ENCODE results near the gene ALDH1L1. TPM values are rescaled to one million over a fixed set of nuclear protein-coding genes. Genes with fewer than 3 reads are reported as not detected.

ALDH1L1 gene
- total RNA-seq, 1 experiment from 2014 or later, result 0.08 TPM

DNA sequence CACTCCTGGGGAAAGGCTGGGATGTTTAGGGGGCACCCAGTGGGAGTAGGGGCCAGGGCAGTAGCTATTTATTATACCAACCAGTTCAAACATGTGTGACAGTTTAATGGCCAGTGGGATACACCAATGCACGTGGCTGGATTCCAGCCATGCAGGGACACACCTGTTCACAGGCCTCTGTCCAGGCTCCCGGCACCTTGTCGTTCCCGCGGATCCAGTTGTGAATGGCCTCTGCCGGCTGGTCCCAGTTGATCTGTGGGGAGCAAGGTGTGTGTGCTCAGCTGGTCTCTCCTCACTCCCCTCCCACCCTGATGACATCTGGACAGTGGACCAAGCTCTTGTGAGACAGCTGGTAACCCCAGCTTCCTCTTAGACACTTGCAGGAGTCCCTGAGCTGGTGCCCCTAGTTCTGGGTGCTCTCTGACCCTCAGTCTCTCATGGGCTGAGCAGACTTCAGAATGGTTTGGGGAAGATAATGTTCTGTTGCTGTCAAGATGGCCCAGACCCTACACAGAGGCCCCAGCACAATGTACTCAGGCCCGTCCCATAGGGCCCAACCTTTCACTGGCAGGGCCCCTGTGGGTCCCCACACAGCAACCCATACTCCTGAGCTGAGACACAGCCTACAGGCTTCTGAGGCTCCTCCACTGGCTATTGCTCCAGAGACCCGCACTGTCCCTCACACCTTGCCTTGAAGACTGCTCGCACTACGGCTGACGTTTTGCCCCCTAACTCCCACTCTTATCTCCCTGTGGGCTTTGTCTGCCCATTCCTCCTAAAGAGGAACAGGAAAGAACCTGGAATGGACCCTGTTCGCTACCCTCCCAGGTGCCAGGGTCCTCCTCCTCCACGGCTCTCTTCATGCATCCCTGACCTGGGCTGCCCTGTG is 25.8 kb downstream of the ALDH1L1 start:
- Histone ChIP-seq H3K27ac (no peak overlapping the region), H3K4me1 (no peaks in the 10 kb centered on the region), H3K9me3 (replicated peaks) (no peaks in the 10 kb centered on the region), H3K27me3 (0 out of 2 replicates have a peak, but pooled peaks cover 3% of the 10 kb centered on the region), H3K36me3 (no peaks in the 10 kb centered on the region), H3K4me3 (no peak overlapping the region)
- no peak for DNase-seq

DNA sequence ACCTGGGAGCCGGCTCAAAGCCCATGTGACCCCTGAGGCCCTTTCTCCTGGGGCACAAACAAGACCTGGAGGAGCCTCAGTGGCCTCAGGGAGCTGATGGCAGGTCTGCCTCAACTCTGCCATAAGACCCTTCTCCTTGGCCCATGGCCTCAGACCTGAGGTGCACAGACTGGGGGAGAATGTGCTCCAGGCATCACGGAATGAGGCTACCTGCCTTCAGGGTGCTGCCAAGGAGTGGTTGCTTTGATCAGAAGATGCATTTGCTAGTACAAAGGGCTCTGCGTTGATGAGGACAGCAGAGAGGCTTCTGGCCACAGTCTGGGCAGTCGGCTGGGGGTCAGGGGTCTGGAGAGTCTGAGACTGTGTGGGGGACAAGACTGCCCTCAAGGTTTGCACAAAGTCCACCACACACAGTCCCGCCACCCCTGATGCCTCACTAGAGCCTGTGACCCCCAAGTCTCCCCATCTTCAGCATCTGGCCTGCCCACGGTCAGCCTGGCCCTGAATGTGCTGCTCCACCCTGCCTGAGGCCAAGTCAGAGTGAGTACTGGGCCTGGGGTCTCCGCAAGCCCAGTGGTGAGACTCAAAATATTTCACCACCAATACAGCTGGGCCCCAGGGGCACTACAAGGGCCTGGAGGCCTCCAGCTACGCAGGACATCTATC is 26.6 kb downstream of the ALDH1L1 start:
- DNase-seq, result no peak
- Histone ChIP-seq H3K4me1 (no peaks in the 10 kb centered on the region), H3K27ac (no peak overlapping the region), H3K4me3 (no peak overlapping the region), H3K27me3 (0 out of 2 replicates have a peak, but pooled peaks cover 3% of the 10 kb centered on the region), H3K36me3 (no peaks in the 10 kb centered on the region), H3K9me3 (replicated peaks) (no peaks in the 10 kb centered on the region)

GRCh38 chr3:126152901-126153694 is 27.3 kb downstream of the ALDH1L1 start:
- Histone ChIP-seq H3K4me1 (no peaks in the 10 kb centered on the region), H3K9me3 (replicated peaks) (no peaks in the 10 kb centered on the region), H3K36me3 (no peaks in the 10 kb centered on the region), H3K27me3 (0 out of 2 replicates have a peak, but pooled peaks cover 3% of the 10 kb centered on the region), H3K27ac (no peak overlapping the region), H3K4me3 (no peak overlapping the region)
- no peak for DNase-seq

DNA sequence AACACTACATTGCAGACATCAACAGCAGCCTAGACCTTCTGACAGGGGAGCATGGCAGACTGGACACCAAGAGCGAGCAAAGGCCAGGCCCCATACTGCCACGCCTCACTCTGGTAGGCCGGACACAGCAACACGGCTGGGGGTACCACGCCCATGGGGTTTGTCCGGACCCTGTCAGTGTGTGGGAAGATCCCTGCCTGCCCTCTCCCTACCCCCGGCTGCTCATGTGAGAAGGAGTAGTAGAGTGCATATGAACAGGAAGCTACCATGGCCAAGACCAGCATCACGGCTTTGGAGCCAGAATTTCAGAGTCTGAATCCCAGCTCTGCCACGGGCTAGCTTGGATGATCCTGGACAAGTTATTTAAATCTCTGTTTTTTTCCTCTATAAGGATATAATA is 27.9 kb downstream of the ALDH1L1 start:
- Histone ChIP-seq H3K9me3 (replicated peaks) (no peaks in the 10 kb centered on the region), H3K27me3 (0 out of 2 replicates have a peak, but pooled peaks cover 3% of the 10 kb centered on the region), H3K4me3 (no peak overlapping the region), H3K4me1 (no peaks in the 10 kb centered on the region), H3K27ac (no peak overlapping the region), H3K36me3 (no peaks in the 10 kb centered on the region)
- DNase-seq, result no peak

GRCh38 chr3:126151562-126152302 is 28.7 kb downstream of the ALDH1L1 start:
- no peak overlapping the region for H3K4me3 ChIP-seq
- no peaks in the 10 kb centered on the region for H3K9me3 ChIP-seq (replicated peaks)
- no peaks in the 10 kb centered on the region for H3K36me3 ChIP-seq
- 0 out of 2 replicates have a peak, but pooled peaks cover 3% of the 10 kb centered on the region for H3K27me3 ChIP-seq
- no peak for DNase-seq
- H3K27ac ChIP-seq, result no peak overlapping the region
- H3K4me1 ChIP-seq, result no peaks in the 10 kb centered on the region

DNA sequence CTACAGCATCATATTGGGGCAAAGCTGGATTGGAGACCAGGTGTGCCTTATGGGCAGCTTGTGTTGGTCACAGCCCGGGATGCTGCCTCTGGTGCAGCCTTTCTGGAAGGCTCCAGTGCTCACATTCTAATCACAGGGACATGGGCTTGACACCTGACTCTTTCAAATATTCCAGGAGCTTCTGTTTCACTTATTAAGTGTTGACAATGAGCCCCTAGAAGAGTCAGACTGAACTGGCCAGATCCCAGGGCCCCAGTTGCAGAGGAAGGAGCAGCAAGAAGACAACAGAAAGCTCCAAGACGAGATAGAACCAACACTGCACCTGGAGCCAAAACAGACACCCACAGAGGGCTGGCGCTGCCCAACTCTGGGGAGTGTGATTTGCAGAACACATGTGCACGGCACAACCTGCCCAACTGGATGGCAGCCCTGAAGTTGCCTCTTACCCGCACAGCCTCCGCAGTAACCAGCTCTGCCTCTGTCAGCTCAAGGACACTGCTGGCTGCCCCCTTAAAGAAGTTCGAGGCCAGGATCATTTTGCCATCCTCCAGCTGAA is 30.3 kb downstream of the ALDH1L1 start:
- H3K4me1 ChIP-seq, result no peaks in the 10 kb centered on the region
- DNase-seq, result no peak
- no peak overlapping the region for H3K4me3 ChIP-seq
- no peak overlapping the region for H3K27ac ChIP-seq
- H3K27me3 ChIP-seq, result 0 out of 2 replicates have a peak, but pooled peaks cover 3% of the 10 kb centered on the region
- H3K9me3 ChIP-seq (replicated peaks), result no peaks in the 10 kb centered on the region
- H3K36me3 ChIP-seq, result no peaks in the 10 kb centered on the region

GRCh38 chr3:126149256-126149902 is 31.0 kb downstream of the ALDH1L1 start:
- Histone ChIP-seq H3K27me3 (0 out of 2 replicates have a peak, but pooled peaks cover 3% of the 10 kb centered on the region), H3K36me3 (no peaks in the 10 kb centered on the region), H3K4me1 (no peaks in the 10 kb centered on the region), H3K27ac (no peak overlapping the region), H3K9me3 (replicated peaks) (no peaks in the 10 kb centered on the region), H3K4me3 (no peak overlapping the region)
- DNase-seq, result no peak

GRCh38 chr3:126147932-126148683 is 32.3 kb downstream of the ALDH1L1 start:
- DNase-seq, result no peak
- H3K9me3 ChIP-seq (replicated peaks), result no peaks in the 10 kb centered on the region

GRCh38 chr3:126147147-126147931 is 33.0 kb downstream of the ALDH1L1 start:
- Histone ChIP-seq H3K4me3 (no peak overlapping the region), H3K4me1 (no peaks in the 10 kb centered on the region), H3K27me3 (no peaks in the 10 kb centered on the region), H3K9me3 (replicated peaks) (no peaks in the 10 kb centered on the region), H3K36me3 (no peaks in the 10 kb centered on the region), H3K27ac (no peak overlapping the region)
- no peak for DNase-seq

More at GRCh38 chr3:126147932-126148683, 32.3 kb downstream of the ALDH1L1 start:
- H3K36me3 ChIP-seq, result no peaks in the 10 kb centered on the region
- no peak overlapping the region for H3K4me3 ChIP-seq
- H3K4me1 ChIP-seq, result no peaks in the 10 kb centered on the region
- H3K27ac ChIP-seq, result no peak overlapping the region
- no peaks in the 10 kb centered on the region for H3K27me3 ChIP-seq

GRCh38 chr3:126146525-126147146 is 33.8 kb downstream of the ALDH1L1 start:
- no peak overlapping the region for H3K4me3 ChIP-seq
- no peak for DNase-seq
- no peaks in the 10 kb centered on the region for H3K4me1 ChIP-seq
- no peak overlapping the region for H3K27ac ChIP-seq
- H3K9me3 ChIP-seq (replicated peaks), result no peaks in the 10 kb centered on the region
- no peaks in the 10 kb centered on the region for H3K27me3 ChIP-seq
- no peaks in the 10 kb centered on the region for H3K36me3 ChIP-seq

DNA sequence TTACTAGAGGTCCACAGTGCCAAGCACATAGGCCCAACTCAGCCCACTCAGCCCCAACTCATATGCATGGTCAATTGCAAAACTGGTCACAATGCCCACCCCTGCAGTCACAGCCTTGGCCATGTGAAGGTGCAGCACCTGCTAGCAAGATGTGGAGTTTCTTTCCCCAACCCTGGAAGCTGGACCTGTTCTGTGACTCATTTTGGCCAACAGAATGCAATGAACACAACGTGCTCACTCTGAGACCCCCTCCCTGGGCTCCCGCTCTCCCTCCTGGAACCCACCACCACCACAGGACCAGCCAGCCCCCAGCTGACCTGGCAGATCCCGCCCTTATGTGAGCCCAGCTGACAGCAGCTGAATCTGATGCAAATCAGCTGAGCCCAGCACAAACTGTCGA is 34.4 kb downstream of the ALDH1L1 start:
- H3K27ac ChIP-seq, result no peak overlapping the region
- no peaks in the 10 kb centered on the region for H3K4me1 ChIP-seq
- H3K27me3 ChIP-seq, result no peaks in the 10 kb centered on the region
- H3K4me3 ChIP-seq, result no peak overlapping the region
- H3K9me3 ChIP-seq (replicated peaks), result no peaks in the 10 kb centered on the region
- no peaks in the 10 kb centered on the region for H3K36me3 ChIP-seq
- no peak for DNase-seq

GRCh38 chr3:126142652-126143051 is 37.7 kb downstream of the ALDH1L1 start:
- Histone ChIP-seq H3K27me3 (no peaks in the 10 kb centered on the region), H3K4me3 (no peak overlapping the region), H3K36me3 (no peaks in the 10 kb centered on the region), H3K27ac (no peak overlapping the region), H3K4me1 (no peaks in the 10 kb centered on the region), H3K9me3 (replicated peaks) (no peaks in the 10 kb centered on the region)
- no peak for DNase-seq

Measured in SJCRH30 (cell line).